BJ (cell line): ENCODE measurements around the gene NBPF3. TPM values are rescaled to one million over a fixed set of nuclear protein-coding genes. Genes with fewer than 3 reads are reported as not detected.
"Not testable (repeated sequence)": the region's sequence is repeated elsewhere in the genome, so short reads cannot be mapped to it uniquely, and the experiment has no call there.

Experiments used
- CTCF ChIA-PET: fragments of 350-600 bp; formaldehyde crosslinking; extraction: SDS; loops from one replicate; lab custom pipeline; 2021; ENCODE audit warnings: antibody characterized with exemption, inconsistent platforms; lab: Yijun Ruan, JAX
- POLR2A ChIA-PET: fragments of 300-600 bp; sonication (Branson Sonifier 250); formaldehyde crosslinking; extraction: SDS; loops from one replicate; lab custom pipeline; 2021; ENCODE audit warnings: antibody characterized with exemption; lab: Charles Lee
- DNase-seq: peaks from one replicate; pipeline ENCODE4 v3.0.0-alpha.2; 2011; ENCODE audit warnings: low read depth
- H3K27me3 ChIP-seq: 2 replicates; pipeline ENCODE4 v1.6.0; 2011; ENCODE audit warnings: low read length; ENCODE audit not compliant: control insufficient read depth, insufficient read depth
- H3K36me3 ChIP-seq: 2 replicates; pipeline ENCODE4 v1.5.1; 2011; ENCODE audit warnings: low read length; ENCODE audit not compliant: control insufficient read depth, insufficient read depth
- H3K4me3 ChIP-seq: 2 replicates; pipeline ENCODE4 v1.5.1; 2011; ENCODE audit warnings: low read depth, mild to moderate bottlenecking, control low read depth, low read length
- CTCF ChIP-seq: IDR thresholded peaks from 2 replicates; pipeline ENCODE4 v1.5.1; 2011; ENCODE audit warnings: low read depth, mild to moderate bottlenecking, control low read depth, inconsistent platforms, low read length, moderate library complexity; ENCODE audit not compliant: insufficient read depth
- polyA plus RNA-seq: library from polyadenylated mRNA; depleted of rRNA; stranded (reverse); fragments of >200 nt; gene quantifications from 2 replicates; pipeline ENCODE4 v1.2.3, GENCODE V29; 2011

Gene NBPF3
- polyA plus RNA-seq, 1 experiment: 17.8 TPM

GRCh38 chr1:21451981-21452411, 12.1 kb downstream of the NBPF3 start:
- Histone ChIP-seq H3K4me3 (no peak overlapping the region), H3K36me3 (no peaks in the 10 kb centered on the region), H3K27me3 (no peaks in the 10 kb centered on the region)
- DNase-seq: peak; percentile 73
- CTCF ChIA-PET: no interaction called here
- POLR2A ChIA-PET: no interaction called here
- no peak for TF ChIP-seq CTCF

GRCh38 chr1:21453964-21454614, 14.2 kb downstream of the NBPF3 start:
- POLR2A ChIA-PET, H3K27me3 ChIP-seq, H3K4me3 ChIP-seq, H3K36me3 ChIP-seq, CTCF ChIA-PET: not testable (repeated sequence)
- peak; percentile 21 for DNase-seq

- H3K27me3 ChIP-seq, CTCF ChIA-PET, POLR2A ChIA-PET, DNase-seq, H3K4me3 ChIP-seq, H3K36me3 ChIP-seq: not testable (repeated sequence)
Observed at GRCh38 chr1:21454904-21455303, 15.0 kb downstream of the NBPF3 start.

- H3K27me3 ChIP-seq: no peaks in the 10 kb centered on the region
- DNase-seq: no peak
- H3K4me3 ChIP-seq: no peak overlapping the region
- ChIA-PET POLR2A (no interaction called here), CTCF (no interaction called here)
- H3K36me3 ChIP-seq: no peaks in the 10 kb centered on the region
- TF ChIP-seq CTCF: no peak
Observed at GRCh38 chr1:21457654-21458053, 17.7 kb downstream of the NBPF3 start.

- CTCF ChIA-PET, DNase-seq, H3K27me3 ChIP-seq, H3K36me3 ChIP-seq, H3K4me3 ChIP-seq, POLR2A ChIA-PET: not testable (repeated sequence)
Observed at GRCh38 chr1:21465127-21465526, 25.2 kb downstream of the NBPF3 start.

GRCh38 chr1:21467946-21468345, 28.0 kb downstream of the NBPF3 start:
- CTCF ChIA-PET: interaction anchor here (0.9 to 2.7 kb wide), 5 partner anchors 10 to 96 kb away, joined by 3 to 13 read pairs (median 4); no protein-coding TSS in a partner anchor
- H3K4me3 ChIP-seq, DNase-seq, H3K27me3 ChIP-seq, POLR2A ChIA-PET: not testable (repeated sequence)
- H3K36me3 ChIP-seq: peaks cover 14% of the 10 kb centered on the region

- no peak for DNase-seq
- Histone ChIP-seq H3K36me3 (peaks cover 15% of the 10 kb centered on the region), H3K4me3 (no peak overlapping the region), H3K27me3 (no peaks in the 10 kb centered on the region)
- POLR2A ChIA-PET: no interaction called here
- CTCF ChIA-PET: interaction anchor here (0.9 to 2.7 kb wide), 5 partner anchors 10 to 97 kb away, joined by 3 to 13 read pairs (median 4); no protein-coding TSS in a partner anchor
- peak; percentile 52 for TF ChIP-seq CTCF
Observed at GRCh38 chr1:21468599-21468998, 28.7 kb downstream of the NBPF3 start.
